Loucy (cell line): ENCODE data around the gene DIO1.

ENCODE experiments used
- H2AFZ ChIP-seq: fragments of 200-600 bp; sonication (generic); 2 replicates; pipeline ENCODE4 v1.6.0; 2016; ENCODE audit warnings: antibody characterized with exemption, mild to moderate bottlenecking, low read length, moderate library complexity
- H3F3A ChIP-seq: fragments of 200-600 bp; 2 replicates; pipeline ENCODE4 v1.6.0; 2016; ENCODE audit warnings: antibody characterized with exemption, low read depth, mild to moderate bottlenecking
- H3K27me3 ChIP-seq: fragments of 200-600 bp; sonication (generic); 2 replicates; pipeline ENCODE4 v1.6.1; 2014; ENCODE audit warnings: low read length, mild to moderate bottlenecking; ENCODE audit not compliant: insufficient read depth, poor library complexity, severe bottlenecking
- H3K36me3 ChIP-seq: fragments of 200-600 bp; sonication (generic); 2 replicates; pipeline ENCODE4 v1.6.1; 2016; ENCODE audit warnings: low read length; ENCODE audit not compliant: insufficient read depth
- H3K4me1 ChIP-seq: fragments of 200-600 bp; sonication (generic); 2 replicates; pipeline ENCODE4 v1.5.1; 2014; ENCODE audit warnings: low read length, mild to moderate bottlenecking; ENCODE audit not compliant: insufficient read depth, poor library complexity, severe bottlenecking
- H3K4me2 ChIP-seq: fragments of 200-600 bp; sonication (generic); 2 replicates; pipeline ENCODE4 v1.6.0; 2014; ENCODE audit warnings: antibody characterized with exemption, low read length, low read depth, mild to moderate bottlenecking; ENCODE audit not compliant: poor library complexity, severe bottlenecking
- H3K4me3 ChIP-seq: fragments of 200-600 bp; sonication (generic); 2 replicates; pipeline ENCODE4 v1.5.1; 2014; ENCODE audit warnings: low read length, mild to moderate bottlenecking, mixed read lengths; ENCODE audit not compliant: poor library complexity, severe bottlenecking
- H3K79me2 ChIP-seq: fragments of 200-600 bp; sonication (generic); 2 replicates; pipeline ENCODE4 v1.6.1; 2014; ENCODE audit warnings: low read length; ENCODE audit not compliant: insufficient read depth
- H3K9ac ChIP-seq: fragments of 200-600 bp; sonication (generic); 2 replicates; pipeline ENCODE4 v1.6.0; 2014; ENCODE audit warnings: mild to moderate bottlenecking, low read depth, low read length, moderate library complexity; ENCODE audit not compliant: poor library complexity, severe bottlenecking
- H3K9me2 ChIP-seq: fragments of 200-600 bp; sonication (generic); replicated peaks from 2 replicates; pipeline ENCODE4 v1.6.1; 2016; ENCODE audit warnings: low read depth, low read length, mixed read lengths
- H3K9me3 ChIP-seq: fragments of 200-600 bp; sonication (generic); 2 replicates; pipeline ENCODE4 v1.6.1; 2014; ENCODE audit warnings: mild to moderate bottlenecking, antibody characterized with exemption, low read length, low read depth; ENCODE audit not compliant: insufficient read depth
- H4K20me1 ChIP-seq: fragments of 200-600 bp; sonication (generic); 2 replicates; pipeline ENCODE4 v1.6.0; 2014; ENCODE audit warnings: antibody characterized with exemption, low read length, mild to moderate bottlenecking; ENCODE audit not compliant: insufficient read depth, poor library complexity, severe bottlenecking
- EZH2phosphoT487 ChIP-seq: fragments of 200-600 bp; IDR thresholded peaks from 2 replicates; pipeline ENCODE4 v1.6.1; 2018; ENCODE audit warnings: antibody characterized with exemption, mild to moderate bottlenecking, moderate library complexity, borderline replicate concordance
- TF ChIP-seq, protein P1 (sequence below): fragments of 200-600 bp; sonication (generic); conservative IDR thresholded peaks from 2 replicates; pipeline ENCODE4 v1.5.1; 2014; ENCODE audit warnings: mild to moderate bottlenecking, antibody characterized with exemption, low read length

The DIO1 gene

DNA sequence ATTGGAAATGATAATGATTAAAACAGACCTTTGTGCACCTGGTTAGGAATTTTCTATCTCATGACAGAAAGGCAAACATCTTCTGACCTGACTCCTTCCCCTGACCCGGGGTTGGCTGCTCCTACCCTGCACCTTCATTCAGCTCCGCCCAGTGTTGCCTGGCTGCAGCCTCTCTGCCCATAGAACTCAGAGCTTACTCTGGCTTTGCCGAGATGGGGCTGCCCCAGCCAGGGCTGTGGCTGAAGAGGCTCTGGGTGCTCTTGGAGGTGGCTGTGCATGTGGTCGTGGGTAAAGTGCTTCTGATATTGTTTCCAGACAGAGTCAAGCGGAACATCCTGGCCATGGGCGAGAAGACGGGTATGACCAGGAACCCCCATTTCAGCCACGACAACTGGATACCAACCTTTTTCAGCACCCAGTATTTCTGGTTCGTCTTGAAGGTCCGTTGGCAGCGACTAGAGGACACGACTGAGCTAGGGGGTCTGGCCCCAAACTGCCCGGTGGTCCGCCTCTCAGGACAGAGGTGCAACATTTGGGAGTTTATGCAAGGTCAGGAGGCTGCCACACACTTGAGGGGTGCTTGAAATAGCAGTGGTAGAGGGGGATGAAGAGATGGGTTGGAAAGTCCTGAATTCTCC, at the start of gene DIO1:
Gene DIO1, plus strand, starts transcription at position 189 of the 638 bp plus-strand sequence. Its CDS starts 24 bp downstream, at position 213.
- Histone ChIP-seq H2AFZ (no peak within 1 kb of the TSS), H3K4me2 (no peak within 1 kb of the TSS)

GRCh38 chr1:53847980-53848379, 46.0 kb upstream of the DIO1 start:
- Histone ChIP-seq H4K20me1 (no peaks in the 10 kb centered on the region), H3K4me2 (no peak overlapping the region), H3K9ac (no peak overlapping the region), H3K79me2 (no peaks in the 10 kb centered on the region), H2AFZ (no peak overlapping the region), H3K9me3 (no peaks in the 10 kb centered on the region), H3K4me1 (no peaks in the 10 kb centered on the region), H3K4me3 (no peak overlapping the region), H3K9me2 (no peaks in the 10 kb centered on the region), H3K27me3 (no peaks in the 10 kb centered on the region), H3F3A (no peaks in the 10 kb centered on the region), H3K36me3 (peaks cover 8% of the 10 kb centered on the region; the same call in 1 of the 2 replicates)
- TF ChIP-seq, protein P1, sequence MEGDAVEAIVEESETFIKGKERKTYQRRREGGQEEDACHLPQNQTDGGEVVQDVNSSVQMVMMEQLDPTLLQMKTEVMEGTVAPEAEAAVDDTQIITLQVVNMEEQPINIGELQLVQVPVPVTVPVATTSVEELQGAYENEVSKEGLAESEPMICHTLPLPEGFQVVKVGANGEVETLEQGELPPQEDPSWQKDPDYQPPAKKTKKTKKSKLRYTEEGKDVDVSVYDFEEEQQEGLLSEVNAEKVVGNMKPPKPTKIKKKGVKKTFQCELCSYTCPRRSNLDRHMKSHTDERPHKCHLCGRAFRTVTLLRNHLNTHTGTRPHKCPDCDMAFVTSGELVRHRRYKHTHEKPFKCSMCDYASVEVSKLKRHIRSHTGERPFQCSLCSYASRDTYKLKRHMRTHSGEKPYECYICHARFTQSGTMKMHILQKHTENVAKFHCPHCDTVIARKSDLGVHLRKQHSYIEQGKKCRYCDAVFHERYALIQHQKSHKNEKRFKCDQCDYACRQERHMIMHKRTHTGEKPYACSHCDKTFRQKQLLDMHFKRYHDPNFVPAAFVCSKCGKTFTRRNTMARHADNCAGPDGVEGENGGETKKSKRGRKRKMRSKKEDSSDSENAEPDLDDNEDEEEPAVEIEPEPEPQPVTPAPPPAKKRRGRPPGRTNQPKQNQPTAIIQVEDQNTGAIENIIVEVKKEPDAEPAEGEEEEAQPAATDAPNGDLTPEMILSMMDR: no peak
- TF ChIP-seq EZH2phosphoT487: no peak

More for the DNA sequence above, at the start of gene DIO1:
- H3K79me2 ChIP-seq: no peaks in the 10 kb centered on the region; the same call in 1 of the 2 replicates
- H3K36me3 ChIP-seq: no peaks in the 10 kb centered on the region
- no peaks in the 10 kb centered on the region for H3F3A ChIP-seq
- H3K27me3 ChIP-seq: no peaks in the 10 kb centered on the region
- H3K9ac ChIP-seq: no peak within 1 kb of the TSS
- no peak for TF ChIP-seq EZH2phosphoT487
- TF ChIP-seq, protein P1: no peak
- H4K20me1 ChIP-seq: no peaks in the 10 kb centered on the region
- H3K4me3 ChIP-seq: no peak within 1 kb of the TSS
- H3K4me1 ChIP-seq: peaks cover 9% of the 10 kb centered on the region
- no peaks in the 10 kb centered on the region for H3K9me2 ChIP-seq
- H3K9me3 ChIP-seq: no peaks in the 10 kb centered on the region

DNA sequence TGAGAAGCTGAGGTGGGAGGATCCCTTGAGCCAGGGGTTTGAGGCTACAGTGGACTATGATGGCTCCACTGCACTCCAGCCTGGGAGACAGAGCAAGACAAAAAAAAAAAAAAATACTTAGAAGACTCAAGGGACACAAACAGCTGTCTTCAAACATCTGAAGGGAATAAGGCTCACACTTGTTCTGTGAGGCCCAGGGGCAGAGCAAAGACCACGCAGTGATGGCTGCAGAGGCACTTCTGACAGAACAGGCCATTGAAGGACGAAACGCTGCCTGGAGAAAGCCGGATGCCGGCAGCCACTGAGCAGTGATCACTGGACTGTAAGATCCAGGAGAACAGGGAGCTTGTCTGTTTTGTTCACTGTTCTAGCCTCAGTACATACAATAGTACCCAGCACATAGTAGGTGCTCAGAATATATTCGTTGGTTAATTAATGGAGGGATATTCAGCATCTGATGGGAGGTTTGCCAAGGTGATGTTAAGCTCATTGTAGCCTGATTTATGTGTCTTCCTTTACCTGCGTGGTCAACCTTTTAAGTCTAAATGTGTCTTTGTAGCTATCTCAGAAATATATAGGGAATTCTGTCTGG, 43.8 kb upstream of the DIO1 start:
- H3K9me3 ChIP-seq: no peaks in the 10 kb centered on the region
- H3K79me2 ChIP-seq: no peaks in the 10 kb centered on the region
- H3K27me3 ChIP-seq: no peaks in the 10 kb centered on the region
- no peak overlapping the region for H3K4me3 ChIP-seq
- H3K36me3 ChIP-seq: peaks cover 19% of the 10 kb centered on the region; the same call in 1 of the 2 replicates
- no peak overlapping the region for H3K4me2 ChIP-seq
- no peak for TF ChIP-seq EZH2phosphoT487
- TF ChIP-seq, protein P1: no peak
- no peak overlapping the region for H2AFZ ChIP-seq
- no peak overlapping the region for H3K9ac ChIP-seq
- no peaks in the 10 kb centered on the region for H3K9me2 ChIP-seq
- no peaks in the 10 kb centered on the region for H3F3A ChIP-seq
- H3K4me1 ChIP-seq: no peaks in the 10 kb centered on the region
- no peaks in the 10 kb centered on the region for H4K20me1 ChIP-seq
